NCI-H2227 (cell line): ENCODE measurements around the gene SH3BGRL3.
"Not testable (repeated sequence)": the region's sequence is repeated elsewhere in the genome, so short reads cannot be mapped to it uniquely, and the experiment has no call there.

Experiments
- DNase-seq: peaks from one replicate; lab custom pipeline; 2025; ENCODE audit not compliant: unreplicated experiment; lab: John Stamatoyannopoulos, UW

SH3BGRL3 gene

DNA sequence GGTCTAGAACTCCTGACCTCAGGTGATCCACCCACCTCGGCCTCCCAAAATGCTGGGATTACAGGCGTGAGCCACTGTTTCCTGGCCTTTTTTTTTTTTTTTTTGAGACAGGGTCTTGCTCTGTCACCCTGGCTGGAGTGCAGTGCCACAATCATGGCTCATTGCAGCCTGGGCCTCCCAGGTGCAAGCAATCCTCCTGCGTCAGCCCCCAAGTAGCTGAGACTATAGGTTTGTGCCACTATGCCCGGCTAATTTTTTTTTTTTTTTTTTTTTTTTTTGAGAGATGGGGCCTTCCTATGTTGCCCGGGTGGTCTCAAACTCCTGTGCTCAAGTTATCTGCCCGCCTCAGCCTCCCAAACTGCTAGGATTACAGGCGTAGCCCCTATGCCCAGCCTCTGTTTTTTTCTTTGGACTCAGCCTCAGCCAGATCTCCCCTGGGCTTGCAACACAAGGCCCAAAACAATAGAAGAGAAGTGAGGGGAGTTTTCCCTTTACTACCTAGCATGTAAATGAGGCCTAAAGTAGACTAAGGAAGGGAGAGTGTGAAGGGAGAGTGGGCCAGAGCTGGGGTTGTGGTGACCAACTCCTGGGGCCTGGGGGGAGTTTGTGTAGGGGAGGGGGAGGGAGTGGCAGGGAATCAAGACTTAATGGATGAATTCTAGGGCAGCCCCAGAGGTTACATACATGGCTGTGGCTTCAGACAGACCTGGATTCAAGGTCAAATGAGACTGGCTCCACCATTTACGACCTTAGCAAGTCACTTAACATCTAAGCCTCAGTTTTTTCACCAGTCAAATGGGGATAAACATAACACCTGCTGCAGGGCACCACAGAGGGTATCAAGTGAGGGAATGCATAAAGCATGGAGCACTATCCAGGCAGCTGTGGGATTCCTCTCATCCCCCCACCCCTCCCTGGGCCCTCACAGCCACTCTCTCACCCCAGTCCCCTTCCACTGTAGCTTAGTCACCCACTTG, 36.3 kb downstream of the SH3BGRL3 start:
- no peak for DNase-seq

DNA sequence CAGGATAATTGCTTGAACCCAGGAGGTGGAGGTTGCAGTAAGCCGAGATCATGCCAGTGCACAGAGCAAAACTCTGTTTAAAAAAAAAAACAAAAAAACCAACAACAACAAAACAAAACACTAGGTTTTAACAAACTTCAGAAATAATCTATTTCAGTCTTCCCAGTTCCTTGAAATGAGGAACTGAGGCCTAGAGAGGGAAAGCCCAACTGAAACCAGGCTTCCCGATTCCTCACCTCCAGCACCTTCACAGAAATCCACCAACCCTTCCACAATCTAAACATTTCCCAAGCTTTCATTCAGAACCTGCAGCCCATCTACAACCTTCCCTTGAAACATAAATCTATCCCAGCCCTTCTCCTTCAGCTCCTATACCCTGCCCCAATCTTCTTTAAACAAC, 37.3 kb downstream of the SH3BGRL3 start:
- DNase-seq, result no peak

- no peak for DNase-seq
These were observed 37.9 kb downstream of the SH3BGRL3 start, which contains the start of gene CD52 for GRCh38 chr1:26317612-26318337. CD52 (plus strand) TSS chr1:26317958; CDS start chr1:26318018, 60 bp downstream.

- no peak for DNase-seq
These were observed 38.6 kb downstream of the SH3BGRL3 start for GRCh38 chr1:26318338-26319064.

- no peak for DNase-seq
These were observed 41.0 kb downstream of the SH3BGRL3 start for GRCh38 chr1:26320896-26321295.

DNA sequence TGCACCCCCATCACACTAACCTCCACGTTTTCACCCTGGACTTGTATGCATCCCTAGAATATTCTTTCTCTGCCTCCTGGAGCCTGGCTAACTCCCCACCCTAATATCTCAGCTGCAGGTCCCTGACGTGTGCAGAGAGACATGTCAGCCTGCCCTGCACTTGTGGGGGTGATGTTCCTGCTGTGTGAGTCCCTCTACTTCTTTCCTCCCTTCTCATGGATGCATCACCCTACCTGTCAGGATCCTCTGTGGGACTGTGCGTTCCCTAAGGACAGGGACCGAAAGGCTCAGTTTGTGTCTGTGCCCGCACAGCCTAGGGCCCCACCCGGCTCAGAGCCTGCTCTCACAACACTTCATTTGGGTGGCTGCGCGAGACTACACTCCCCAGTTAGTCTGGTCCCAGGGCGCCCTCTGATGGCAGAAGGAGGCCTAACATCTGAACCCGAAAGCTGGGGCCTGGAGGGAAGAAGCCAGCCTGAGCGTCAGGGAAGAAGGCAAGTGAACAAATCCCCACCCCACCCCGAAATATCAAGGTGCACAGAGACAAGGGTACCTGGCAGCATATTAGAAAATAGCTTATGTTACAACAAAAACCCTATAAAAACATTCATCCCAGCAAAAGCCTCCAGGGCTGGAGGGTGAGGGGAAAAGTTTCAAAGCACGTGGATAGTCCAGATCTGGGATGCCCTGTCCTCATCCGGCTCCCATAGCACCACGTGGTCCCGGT, 41.6 kb downstream of the SH3BGRL3 start:
- DNase-seq, result peak; percentile 91

DNA sequence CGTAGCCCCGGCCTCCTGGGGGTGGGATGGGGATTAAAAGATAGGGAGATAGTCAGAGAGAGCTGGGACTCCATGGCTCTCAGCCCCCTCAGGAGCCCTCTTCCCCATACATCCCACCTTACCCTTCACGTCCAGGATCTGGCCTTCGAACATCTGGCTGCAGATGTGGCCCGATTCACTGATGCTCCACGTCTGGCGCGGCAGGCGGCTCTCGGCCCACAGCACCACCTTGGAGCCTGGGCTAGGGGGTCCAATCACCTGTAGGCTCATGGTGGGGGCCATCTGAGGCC, 42.1 kb downstream of the SH3BGRL3 start:
- DNase-seq, result no peak

DNA sequence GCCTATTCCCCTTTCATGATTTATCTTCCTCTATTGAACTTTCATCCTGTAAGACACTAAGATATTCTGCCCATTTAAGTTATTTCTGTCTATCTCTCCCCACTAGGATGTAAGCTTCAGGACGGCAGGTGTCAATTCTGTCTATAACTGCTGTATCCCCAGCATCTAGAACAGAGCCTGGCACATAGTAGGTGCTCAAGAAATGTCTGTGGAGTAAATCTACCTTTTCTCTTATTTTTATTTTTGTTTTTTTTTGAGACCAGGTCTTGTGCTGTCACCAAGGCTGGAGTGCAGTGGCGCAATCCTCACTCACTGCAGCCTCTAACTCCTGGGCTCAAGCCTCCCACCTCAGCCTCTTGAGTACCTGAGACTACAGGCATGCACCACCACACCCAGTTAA, 43.5 kb downstream of the SH3BGRL3 start:
- DNase-seq, result no peak

DNA sequence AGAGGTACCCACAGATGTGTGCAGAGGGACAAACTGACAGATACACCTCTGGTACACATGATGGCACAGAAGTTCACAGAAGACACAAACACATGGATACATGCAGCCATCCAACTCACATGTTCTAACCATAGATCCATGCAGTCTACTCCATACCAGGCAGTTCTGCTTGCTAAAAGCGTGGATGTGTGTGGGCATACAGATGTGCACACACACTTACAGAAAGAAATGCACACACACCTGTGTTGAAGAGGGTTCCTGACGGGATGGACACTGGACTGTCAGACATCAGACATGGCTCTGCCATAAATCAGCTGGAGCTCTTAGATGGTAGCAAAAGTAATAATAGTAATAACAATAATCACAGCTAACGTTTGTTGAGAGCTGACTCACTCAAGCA, 44.7 kb downstream of the SH3BGRL3 start:
- DNase-seq, result no peak

DNA sequence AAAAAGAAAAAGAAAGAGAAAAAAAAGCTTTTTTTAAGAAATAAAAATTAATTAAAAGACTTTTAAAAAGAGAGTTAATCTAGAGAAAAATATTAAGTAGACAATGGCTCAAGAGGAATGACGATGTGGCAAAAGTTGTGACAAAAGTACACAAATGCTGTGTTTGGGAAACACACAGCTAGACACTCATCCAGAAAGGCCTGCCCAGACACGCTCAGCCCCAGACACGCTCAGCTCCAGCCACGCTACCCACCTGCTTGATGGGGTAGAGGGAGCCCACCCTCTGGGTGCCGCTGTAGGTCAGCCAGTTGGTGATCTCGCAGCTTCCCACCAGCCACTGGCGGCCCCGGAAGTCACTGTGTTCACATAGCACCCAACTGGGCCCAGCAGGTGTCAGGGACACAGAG, 48.1 kb downstream of the SH3BGRL3 start:
- DNase-seq, result no peak

DNA sequence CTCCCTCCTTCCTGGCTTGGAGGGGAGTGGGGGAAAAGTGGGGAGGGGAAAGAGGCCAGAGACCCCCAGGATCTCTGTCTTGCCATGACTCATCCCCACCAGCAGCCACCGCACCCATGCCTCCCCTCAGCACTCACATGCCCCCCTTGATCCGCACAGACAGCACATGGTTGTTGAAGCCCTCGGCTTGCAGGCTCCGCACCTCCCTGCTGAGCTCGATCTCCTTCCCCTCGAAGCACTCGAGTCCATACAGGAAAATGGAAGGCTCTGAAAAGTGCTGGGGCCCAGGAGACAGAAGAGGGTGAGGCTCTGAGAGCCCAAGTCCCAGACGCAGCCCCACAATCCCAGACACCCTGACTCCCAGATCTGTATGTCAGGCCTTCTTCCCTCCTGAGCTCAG, 48.7 kb downstream of the SH3BGRL3 start:
- DNase-seq, result no peak

DNA sequence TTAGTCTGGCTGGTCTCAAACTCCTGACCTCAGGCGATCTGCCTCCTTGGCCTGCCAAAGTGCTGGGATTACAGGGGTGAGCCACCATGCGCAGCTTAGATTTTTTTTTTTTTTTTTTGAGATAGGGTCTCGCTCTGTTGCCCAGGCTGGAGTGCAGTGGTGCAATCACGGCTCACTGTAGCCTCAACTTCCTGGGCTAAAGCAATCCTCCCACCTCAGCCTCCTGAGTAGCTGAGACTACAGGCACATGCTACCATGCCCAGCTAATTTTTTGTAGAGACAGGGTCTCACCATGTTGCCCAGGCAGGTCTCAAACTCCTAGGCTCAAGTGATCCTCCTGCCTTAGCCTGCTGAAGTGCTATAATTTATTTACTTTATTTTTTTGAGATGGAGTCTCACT, 49.5 kb downstream of the SH3BGRL3 start:
- not testable (repeated sequence) for DNase-seq

GRCh38 chr1:26330276-26330675, 50.4 kb downstream of the SH3BGRL3 start:
- DNase-seq, result no peak
